GM19452 (cell line): ENCODE results near the gene TMEFF2.

Experiments
- ATAC-seq: cut with Tn5 transposase; IDR thresholded peaks from one replicate; pipeline ENCODE4 v1.9.1; 2021; ENCODE audit not compliant: unreplicated experiment

Gene TMEFF2

DNA sequence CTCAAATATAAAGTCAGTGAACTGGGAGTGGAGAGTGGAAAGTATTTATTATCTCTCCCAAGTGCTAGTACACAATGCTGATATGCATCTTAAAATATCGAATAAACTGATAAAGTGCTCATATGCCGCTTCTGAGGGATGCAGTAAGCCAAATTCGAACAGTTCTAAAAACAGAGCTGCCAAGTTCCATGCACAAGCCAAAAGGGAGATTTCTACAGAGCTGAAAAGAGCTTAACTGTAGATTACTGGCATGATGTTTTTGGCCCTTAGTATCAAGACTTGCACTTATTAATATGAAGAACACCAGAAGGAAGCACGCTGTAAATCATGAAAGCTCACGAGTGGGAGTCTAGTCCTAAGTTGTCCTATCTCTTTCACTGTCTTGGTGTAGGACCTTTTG lies 7.9 kb downstream of the TMEFF2 start:
- no peak for ATAC-seq

GRCh38 chr2:192184349-192184748 lies 10.4 kb downstream of the TMEFF2 start:
- ATAC-seq, result no peak

DNA sequence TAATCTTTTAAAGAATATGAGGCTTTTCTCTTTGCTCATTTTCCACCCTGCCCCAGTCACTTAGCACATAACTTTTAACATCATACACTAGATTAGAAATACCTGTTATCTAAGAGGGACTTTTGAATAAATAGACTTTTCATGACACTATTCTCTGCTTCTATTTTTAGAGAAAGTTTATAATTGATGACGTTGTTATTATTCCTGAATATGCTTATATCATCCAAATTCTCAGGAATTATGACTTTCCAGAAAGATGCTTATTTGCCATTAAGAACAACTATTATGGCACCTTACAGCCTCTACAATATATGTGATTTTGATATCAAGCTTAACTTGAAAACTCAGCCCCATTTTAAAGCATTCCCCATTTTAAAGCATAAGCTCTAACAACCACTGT lies 11.4 kb downstream of the TMEFF2 start:
- no peak for ATAC-seq

DNA sequence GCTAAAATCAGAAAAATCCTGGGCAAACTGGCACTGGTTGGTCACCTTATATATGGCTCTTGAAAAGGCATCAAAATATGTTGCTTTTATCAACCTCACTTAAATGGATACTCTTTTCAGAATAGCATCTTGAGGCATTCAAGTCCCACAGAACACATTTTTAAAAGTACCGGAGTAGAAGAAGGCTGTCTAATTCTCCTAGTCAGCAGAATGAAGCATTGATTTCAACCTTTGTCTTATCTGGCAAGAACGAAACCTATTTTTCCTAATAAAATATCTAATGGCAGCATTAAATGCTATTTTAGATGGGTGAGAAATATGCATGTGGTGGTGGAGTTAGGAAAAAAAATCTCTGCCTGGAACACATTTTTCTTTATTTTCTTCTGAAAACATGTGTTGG lies 27.8 kb downstream of the TMEFF2 start:
- no peak for ATAC-seq

DNA sequence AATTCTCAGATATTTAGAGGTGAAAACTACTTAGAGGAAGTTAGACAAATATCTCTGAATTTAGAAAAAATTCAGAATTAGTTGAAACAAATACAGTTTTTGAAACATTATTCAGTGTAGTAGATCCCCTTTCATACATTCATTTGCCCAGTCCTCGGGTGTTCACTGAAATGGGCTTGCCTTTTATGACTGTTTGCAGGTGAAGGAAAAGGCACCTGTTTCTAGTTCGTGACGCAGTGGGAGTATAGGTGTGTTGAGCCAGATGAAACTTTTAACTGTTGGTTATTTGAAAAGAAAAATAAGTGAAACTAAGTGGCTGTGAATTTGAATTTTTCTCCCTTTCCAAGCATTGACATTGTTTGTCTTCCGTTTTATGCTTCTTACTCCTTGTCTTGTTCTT lies 28.9 kb downstream of the TMEFF2 start:
- no peak for ATAC-seq

GRCh38 chr2:192162392-192163042 lies 32.2 kb downstream of the TMEFF2 start:
- peak; percentile 82 for ATAC-seq

DNA sequence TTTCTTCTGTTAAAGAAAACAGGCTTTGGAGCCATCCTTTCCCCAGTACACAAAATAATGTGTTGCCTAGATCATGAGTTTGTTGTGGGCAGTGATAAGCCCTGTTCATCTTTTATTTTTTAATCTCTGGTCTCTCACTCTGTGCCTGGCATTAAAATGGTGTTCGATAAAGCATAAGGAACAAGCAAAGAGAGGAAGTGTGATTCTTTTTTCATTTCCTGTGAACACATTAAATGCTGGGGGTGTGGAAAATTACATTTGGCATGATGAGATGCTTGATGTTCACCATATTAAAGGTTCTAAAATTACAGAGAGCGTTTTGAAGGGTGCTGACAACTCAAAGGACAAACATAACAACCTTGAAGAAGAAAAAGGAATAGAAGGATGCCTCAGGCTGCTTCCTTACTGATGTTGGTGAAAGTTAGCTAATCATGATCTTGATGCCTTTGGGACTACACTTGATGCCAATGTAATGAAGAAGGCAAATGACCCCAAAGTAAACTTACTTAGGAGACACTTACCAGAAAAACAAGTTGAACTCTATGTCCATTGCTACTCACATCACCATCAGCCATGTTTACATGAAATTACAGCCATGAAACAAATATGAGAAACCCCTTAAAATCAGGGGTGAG lies 33.0 kb downstream of the TMEFF2 start:
- no peak for ATAC-seq

DNA sequence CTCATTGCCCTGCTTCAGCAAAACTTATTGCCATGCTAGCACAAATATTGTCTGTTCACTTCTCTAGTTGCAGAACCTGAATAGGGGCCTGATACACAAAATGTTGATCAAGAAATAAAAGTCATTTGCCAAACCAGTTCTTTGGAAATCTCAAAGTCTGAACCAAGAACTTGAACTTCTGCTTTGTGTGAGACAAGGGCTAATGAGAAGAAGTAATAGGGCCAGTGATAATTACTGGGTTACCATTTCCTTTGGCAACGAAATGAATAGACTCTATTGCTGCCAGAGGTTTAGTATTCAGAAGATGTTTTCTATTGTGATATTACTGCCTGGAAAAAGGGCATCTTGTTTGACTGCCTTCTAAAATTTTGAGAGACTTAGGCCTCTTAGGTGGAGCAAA lies 35.0 kb downstream of the TMEFF2 start:
- ATAC-seq, result no peak

- ATAC-seq, result no peak
These were observed 35.5 kb downstream of the TMEFF2 start for GRCh38 chr2:192159208-192159607.

GRCh38 chr2:192157776-192158175 lies 37.0 kb downstream of the TMEFF2 start:
- no peak for ATAC-seq

DNA sequence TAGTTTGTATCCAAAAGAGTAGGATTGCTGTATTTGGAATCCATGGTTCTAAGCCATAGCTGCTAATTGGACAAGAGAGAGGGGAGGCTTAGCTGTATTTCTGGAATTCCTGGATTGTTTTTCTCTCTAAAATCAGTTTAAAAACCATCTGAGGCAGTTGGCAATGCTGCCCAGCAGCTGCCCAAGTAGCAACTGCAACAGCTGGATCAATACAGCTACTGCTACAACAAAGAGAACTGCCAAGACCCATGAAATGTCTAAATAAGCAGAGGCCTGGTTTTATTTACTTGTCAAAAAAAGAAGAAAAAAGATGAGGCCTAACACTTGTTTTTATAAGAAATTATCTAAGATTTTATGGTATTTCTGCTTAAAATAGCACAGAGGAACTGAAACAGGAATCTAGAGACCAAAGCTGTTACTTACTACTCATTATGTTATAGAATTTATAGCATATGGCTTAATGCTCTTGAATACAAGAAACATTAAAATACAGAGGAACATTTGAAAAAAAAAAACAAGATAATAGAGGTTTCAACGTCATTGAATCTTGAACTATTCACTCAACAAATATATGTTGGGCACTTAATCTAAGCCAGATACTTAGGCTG lies 39.1 kb downstream of the TMEFF2 start:
- ATAC-seq, result no peak

DNA sequence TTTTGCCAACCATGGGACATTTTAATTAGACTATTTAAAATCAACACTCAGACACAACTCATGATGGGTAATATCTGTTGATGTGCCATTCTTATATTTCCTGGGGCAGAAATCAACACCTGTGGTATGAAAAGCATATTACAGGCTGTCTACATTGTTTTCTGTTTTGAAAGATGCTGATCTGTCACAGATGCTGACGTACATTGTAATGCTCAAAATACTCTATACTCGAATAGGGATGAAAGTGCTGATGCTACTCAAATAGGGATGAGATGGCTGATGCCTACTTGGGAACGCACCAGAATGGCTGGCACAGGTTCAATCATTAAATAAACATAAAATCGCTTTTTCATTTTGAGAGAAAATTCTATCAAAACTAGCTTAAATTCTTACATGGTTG lies 41.2 kb downstream of the TMEFF2 start:
- ATAC-seq, result no peak

DNA sequence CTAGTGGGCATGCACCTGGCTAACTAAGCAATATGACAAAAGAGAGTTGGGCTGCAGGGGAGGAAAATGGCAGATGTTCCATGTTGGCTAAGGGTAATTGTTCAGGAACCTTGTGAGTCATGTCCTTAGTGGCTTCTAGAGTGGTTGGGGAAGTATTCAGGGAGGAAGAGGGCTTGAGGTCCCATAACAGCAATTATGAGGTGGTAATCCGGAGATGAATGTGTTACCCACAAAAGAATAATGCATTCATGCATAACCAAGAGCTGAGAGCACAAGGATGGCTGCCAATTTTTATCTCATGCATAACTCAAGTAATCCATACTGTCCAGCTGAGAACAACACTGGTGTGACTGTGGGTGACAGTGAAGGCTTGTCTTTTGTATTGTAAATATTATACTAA lies 42.9 kb downstream of the TMEFF2 start:
- ATAC-seq, result peak; percentile 57

- ATAC-seq, result no peak
These were observed 44.6 kb downstream of the TMEFF2 start for GRCh38 chr2:192150166-192150565.

GRCh38 chr2:192148620-192149321 lies 46.0 kb downstream of the TMEFF2 start:
- ATAC-seq, result no peak

GRCh38 chr2:192148241-192148619 lies 46.5 kb downstream of the TMEFF2 start:
- ATAC-seq, result no peak

GRCh38 chr2:192146069-192147015 lies 48.4 kb downstream of the TMEFF2 start:
- no peak for ATAC-seq

DNA sequence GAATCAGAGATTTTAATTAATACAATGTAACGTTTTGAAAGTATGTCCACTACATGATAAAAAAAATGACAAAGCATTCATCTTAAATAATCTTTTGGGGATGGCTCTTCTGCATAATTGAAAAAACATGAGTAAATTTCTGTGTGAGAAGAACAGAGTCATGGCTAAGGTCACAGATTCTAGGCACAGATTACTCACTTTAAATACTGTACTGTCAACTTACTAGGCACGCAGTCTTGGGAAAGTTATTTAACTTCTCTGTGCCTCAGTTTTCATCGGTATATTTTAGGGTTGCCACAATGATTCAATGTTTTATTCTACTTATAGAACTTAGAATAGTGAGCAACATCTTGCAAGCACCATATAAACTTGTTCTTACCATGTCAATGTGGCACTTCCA lies 49.2 kb downstream of the TMEFF2 start:
- no peak for ATAC-seq

DNA sequence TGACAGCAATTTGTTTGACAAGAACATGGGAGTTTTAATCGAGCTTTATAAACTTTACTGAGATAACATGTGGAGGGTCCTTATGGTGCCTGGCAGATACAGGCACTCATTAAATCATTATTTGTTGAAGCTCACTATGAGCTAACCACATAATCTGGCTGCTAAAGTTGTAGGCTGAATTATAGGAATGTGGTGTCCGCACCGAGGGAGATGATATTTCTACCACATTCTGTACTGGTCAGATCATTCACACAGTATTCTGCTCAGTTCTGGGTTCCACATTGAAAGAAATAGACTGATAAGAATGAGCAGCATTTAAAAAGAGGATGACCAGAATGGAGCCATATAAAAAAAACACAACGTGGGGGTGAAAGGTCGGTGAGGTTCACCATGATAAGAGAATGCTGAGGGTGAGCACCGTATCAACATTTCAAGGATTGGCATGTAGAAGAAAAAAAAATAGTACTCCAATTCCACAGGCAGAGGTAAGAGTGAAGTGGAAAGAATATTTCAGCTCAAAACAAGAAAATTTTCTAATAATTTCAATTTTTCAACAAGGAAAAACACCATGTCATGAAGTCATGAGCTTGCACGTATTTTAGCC lies 54.4 kb downstream of the TMEFF2 start:
- no peak for ATAC-seq

DNA sequence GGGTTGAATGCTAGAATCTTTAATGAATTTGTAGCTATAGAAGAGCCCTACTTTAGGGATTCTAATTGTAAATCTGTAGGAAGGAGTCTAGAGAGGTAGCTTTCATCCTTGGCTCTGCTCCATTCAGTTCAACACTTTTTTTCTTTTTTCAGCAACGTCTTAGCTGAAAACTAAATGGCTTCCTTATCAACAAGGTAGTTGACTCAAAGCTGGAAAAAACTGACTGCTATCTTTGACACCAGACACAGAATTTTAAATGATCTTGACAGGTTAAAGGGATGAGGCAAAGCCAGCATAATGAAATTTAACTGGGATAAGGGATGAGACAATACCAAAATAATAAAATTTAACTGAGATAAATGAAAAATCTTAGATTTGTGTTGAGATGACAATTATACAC lies 54.9 kb downstream of the TMEFF2 start:
- no peak for ATAC-seq

GRCh38 chr2:192137451-192137850 lies 57.3 kb downstream of the TMEFF2 start:
- no peak for ATAC-seq
